ENCODE measurements around the gene LEFTY1. TPM values are rescaled to one million over a fixed set of nuclear protein-coding genes. Genes with fewer than 3 reads are reported as not detected.
A peak's percentile ranks its signal among the peaks of the same experiment; 100 is the strongest.

The LEFTY1 gene
- total and polyA plus RNA-seq, 2 of the 13 experiments (the other 11 are each of a cell fraction or from before 2014, with no cell fraction given): 0.29 to 0.79 TPM

DNA sequence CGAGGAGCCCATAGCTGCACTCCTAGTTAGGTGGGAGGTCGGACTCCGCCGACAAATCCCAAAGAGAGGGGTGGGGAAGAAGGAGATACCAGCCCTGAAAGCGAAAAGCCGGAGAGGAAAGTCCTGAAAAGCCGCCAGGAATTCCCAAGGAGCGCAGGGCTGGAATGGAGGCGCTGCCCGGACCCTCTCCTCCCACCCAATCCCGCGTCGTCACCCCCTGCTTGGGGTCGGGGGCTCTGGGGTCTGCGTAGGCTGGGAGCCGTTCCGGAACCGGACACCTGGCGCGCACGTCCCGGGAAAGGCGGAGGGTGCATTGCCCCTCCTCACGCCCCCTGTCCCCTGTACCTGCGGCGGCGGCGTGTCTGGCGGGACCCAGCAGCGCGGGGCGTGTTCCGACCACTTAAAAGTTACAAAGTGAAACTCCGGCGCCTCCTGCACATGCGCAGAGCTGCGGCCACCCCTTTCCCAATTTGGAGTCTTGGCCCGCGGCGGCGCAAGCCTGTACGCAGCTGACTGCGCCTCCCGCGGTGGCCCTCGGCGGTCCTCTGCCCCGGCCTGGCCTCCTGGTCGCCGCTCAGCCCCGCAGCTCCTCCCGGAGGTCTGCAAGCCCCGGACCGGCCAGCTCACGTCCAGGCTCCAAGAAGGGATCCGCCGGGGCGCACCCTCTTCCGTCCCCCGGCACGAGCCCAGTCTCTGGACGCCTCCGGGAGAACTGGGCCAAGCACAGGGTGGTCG lies 6.8 kb downstream of the LEFTY1 start, which contains the start of gene TMEM63A (continued):
- TF ChIP-seq NKX3-1 (CRISPR knock-in tag; IDR thresholded peaks at IDR 0.05) (no peak; the same call in 1 of the 2 replicates), ZNF317 (CRISPR knock-in tag; IDR thresholded peaks at IDR 0.05) (peak; percentile 61; the same call in 1 of the 2 replicates), ZMYM3 (CRISPR knock-in tag; IDR thresholded peaks at IDR 0.05) (peak; percentile 14; the same call in 1 of the 2 replicates), HNRNPH1 (optimal IDR thresholded peaks at IDR 0.05; ENCODE audit: low read depth, low read length) (no peak), FOXM1 (CRISPR knock-in tag; IDR thresholded peaks at IDR 0.05) (no peak), SRF (IDR thresholded peaks at IDR 0.05; ENCODE audit: low read depth, low read length) (peak; percentile 68; the same call in 1 of the 2 replicates), ZNF776 (CRISPR knock-in tag; IDR thresholded peaks at IDR 0.05) (peak; percentile 86), KLF16 (CRISPR knock-in tag; IDR thresholded peaks at IDR 0.05) (peak in 1 of 2 experiments; percentile 48; a peak in 1 of 4 replicates), ARNTL (CRISPR knock-in tag; IDR thresholded peaks at IDR 0.05) (peak; percentile 23; the same call in 1 of the 2 replicates), FOXO1 (CRISPR knock-in tag; IDR thresholded peaks at IDR 0.05) (no peak)
- TF ChIP-seq, protein P1, sequence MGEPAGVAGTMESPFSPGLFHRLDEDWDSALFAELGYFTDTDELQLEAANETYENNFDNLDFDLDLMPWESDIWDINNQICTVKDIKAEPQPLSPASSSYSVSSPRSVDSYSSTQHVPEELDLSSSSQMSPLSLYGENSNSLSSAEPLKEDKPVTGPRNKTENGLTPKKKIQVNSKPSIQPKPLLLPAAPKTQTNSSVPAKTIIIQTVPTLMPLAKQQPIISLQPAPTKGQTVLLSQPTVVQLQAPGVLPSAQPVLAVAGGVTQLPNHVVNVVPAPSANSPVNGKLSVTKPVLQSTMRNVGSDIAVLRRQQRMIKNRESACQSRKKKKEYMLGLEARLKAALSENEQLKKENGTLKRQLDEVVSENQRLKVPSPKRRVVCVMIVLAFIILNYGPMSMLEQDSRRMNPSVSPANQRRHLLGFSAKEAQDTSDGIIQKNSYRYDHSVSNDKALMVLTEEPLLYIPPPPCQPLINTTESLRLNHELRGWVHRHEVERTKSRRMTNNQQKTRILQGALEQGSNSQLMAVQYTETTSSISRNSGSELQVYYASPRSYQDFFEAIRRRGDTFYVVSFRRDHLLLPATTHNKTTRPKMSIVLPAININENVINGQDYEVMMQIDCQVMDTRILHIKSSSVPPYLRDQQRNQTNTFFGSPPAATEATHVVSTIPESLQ (CRISPR knock-in tag; conservative IDR thresholded peaks at IDR 0.05): no peak
- TF ChIP-seq, protein P2, sequence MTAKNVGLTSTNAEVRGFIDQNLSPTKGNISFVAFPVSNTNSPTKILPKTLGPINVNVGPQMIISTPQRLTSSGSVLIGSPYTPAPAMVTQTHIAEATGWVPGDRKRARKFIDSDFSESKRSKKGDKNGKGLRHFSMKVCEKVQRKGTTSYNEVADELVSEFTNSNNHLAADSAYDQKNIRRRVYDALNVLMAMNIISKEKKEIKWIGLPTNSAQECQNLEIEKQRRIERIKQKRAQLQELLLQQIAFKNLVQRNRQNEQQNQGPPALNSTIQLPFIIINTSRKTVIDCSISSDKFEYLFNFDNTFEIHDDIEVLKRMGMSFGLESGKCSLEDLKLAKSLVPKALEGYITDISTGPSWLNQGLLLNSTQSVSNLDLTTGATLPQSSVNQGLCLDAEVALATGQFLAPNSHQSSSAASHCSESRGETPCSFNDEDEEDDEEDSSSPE (CRISPR knock-in tag; IDR thresholded peaks at IDR 0.05): peak; percentile 30; the same call in 1 of the 2 replicates
- TF ChIP-seq, protein P3, sequence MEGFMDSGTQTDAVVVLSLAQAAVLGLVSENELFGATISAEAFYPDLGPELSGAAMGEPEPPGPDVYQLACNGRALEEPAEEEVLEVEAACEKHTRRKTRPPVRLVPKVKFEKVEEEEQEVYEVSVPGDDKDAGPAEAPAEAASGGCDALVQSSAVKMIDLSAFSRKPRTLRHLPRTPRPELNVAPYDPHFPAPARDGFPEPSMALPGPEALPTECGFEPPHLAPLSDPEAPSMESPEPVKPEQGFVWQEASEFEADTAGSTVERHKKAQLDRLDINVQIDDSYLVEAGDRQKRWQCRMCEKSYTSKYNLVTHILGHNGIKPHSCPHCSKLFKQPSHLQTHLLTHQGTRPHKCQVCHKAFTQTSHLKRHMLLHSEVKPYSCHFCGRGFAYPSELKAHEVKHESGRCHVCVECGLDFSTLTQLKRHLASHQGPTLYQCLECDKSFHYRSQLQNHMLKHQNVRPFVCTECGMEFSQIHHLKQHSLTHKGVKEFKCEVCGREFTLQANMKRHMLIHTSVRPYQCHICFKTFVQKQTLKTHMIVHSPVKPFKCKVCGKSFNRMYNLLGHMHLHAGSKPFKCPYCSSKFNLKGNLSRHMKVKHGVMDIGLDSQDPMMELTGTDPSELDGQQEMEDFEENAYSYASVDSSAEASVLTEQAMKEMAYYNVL (CRISPR knock-in tag; IDR thresholded peaks at IDR 0.05; ENCODE audit: borderline replicate concordance): peak; percentile 64; the same call in 1 of the 2 replicates
- TF ChIP-seq, protein P4, sequence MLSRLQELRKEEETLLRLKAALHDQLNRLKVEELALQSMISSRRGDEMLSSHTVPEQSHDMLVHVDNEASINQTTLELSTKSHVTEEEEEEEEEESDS (CRISPR knock-in tag; IDR thresholded peaks at IDR 0.05; ENCODE audit: borderline replicate concordance): no peak
- TF ChIP-seq, protein P5, sequence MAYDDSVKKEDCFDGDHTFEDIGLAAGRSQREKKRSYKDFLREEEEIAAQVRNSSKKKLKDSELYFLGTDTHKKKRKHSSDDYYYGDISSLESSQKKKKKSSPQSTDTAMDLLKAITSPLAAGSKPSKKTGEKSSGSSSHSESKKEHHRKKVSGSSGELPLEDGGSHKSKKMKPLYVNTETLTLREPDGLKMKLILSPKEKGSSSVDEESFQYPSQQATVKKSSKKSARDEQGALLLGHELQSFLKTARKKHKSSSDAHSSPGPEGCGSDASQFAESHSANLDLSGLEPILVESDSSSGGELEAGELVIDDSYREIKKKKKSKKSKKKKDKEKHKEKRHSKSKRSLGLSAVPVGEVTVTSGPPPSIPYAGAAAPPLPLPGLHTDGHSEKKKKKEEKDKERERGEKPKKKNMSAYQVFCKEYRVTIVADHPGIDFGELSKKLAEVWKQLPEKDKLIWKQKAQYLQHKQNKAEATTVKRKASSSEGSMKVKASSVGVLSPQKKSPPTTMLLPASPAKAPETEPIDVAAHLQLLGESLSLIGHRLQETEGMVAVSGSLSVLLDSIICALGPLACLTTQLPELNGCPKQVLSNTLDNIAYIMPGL (CRISPR knock-in tag; IDR thresholded peaks at IDR 0.05; ENCODE audit: borderline replicate concordance in 1 of 2, low read depth in 1 of 2): peak; percentile 84 to 93; a peak in 3 of 4 replicates
- TF ChIP-seq, protein P6, sequence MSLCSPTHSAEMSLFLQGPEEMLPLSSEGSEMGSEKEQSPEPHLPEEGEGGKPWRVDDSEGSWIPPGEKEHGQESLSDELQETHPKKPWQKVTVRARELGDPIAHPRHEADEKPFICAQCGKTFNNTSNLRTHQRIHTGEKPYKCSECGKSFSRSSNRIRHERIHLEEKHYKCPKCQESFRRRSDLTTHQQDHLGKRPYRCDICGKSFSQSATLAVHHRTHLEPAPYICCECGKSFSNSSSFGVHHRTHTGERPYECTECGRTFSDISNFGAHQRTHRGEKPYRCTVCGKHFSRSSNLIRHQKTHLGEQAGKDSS (CRISPR knock-in tag; IDR thresholded peaks at IDR 0.05; ENCODE audit: borderline replicate concordance, low read depth): peak; percentile 55; the same call in 1 of the 2 replicates
